Colonic mucosa (tissue), 4 donors: ENCODE data around the gene USP22. TPM values are rescaled to one million over a fixed set of nuclear protein-coding genes. Genes with fewer than 3 reads are reported as not detected.

Experiments
- DNase-seq: peaks from one replicate; pipeline ENCODE4 v3.0.0-alpha.2; 2020
- H3K27ac ChIP-seq: fragments of 200-600 bp; one replicate; pipeline ENCODE4 v1.8.0; 2021
- H3K27me3 ChIP-seq: fragments of 200-600 bp; one replicate; pipeline ENCODE4 v1.8.0; 2021
- H3K36me3 ChIP-seq: fragments of 200-600 bp; one replicate; pipeline ENCODE4 v1.8.0; 2021
- H3K4me1 ChIP-seq: fragments of 200-600 bp; one replicate; pipeline ENCODE4 v1.8.0; 2021; ENCODE audit warnings: mild to moderate bottlenecking
- H3K4me3 ChIP-seq: fragments of 200-600 bp; one replicate; pipeline ENCODE4 v1.8.0; 2021
- H3K9ac ChIP-seq, 2 donors: one replicate each; pipeline ENCODE4 v1.7.0; 2013; ENCODE audit warnings: control low read depth in 2 of 2, low read depth in 2 of 2, low read length in 2 of 2
- H3K9me3 ChIP-seq: fragments of 200-600 bp; one replicate; pipeline ENCODE4 v1.8.0; 2021
- intact Hi-C: fragments of 100-400 bp; cut with DNase I; formaldehyde crosslinking; loops from one replicate; pipeline ENCODE4 v1.14.1; 2022
- total RNA-seq, 2 donors: library from RNA; stranded (reverse); fragmentation: NEBNext Ultra II Directional in 1 of 2; extraction: Animal tissue kit (Norgen Biotek cat#: 25700) in 1 of 2; gene quantifications; one replicate each; pipeline ENCODE4 v1.2.1, GENCODE V29; 2021
- TF ChIP-seq, protein P1 (sequence below): fragments of 200-600 bp; IDR thresholded peaks from one replicate; pipeline ENCODE4 v1.8.0; 2022; ENCODE audit warnings: antibody characterized with exemption, mild to moderate bottlenecking
- donor health status: healthy.
- donor health status: DM: no; HTN: no; CAD: no.
- donor health status: DM: no; HTN: no; CAD: no.

USP22 gene
- total RNA-seq, 2 donors from 2014 or later = 174 to 190 TPM

DNA sequence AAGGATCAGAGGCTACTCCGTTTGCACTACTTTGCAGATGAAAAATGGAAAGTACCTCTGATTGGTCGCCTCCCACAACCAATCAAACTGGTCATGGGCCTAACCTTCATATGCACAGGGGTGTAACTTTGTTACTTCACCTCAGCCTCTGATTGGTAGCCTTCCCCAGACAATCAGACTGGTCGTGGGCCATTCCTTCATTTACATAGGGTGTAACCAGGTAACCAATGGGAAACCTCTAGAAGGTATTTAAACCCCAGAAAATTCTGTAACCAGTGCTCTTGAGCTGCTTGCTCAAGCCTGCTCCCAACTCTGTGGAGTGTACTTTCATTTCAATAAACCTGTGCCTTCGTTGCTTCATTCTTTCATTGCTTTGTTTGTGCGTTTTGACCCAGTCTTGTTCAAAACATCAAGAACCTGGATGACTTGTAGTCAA is 39.2 kb upstream of the USP22 start:
- no peak for DNase-seq
- Histone ChIP-seq H3K9ac (no peak overlapping the region), H3K27me3 (no peaks in the 10 kb centered on the region), H3K4me3 (no peak overlapping the region), H3K27ac (no peak overlapping the region), H3K4me1 (no peaks in the 10 kb centered on the region), H3K36me3 (no peaks in the 10 kb centered on the region), H3K9me3 (no peaks in the 10 kb centered on the region)
- intact Hi-C loops = no loop called here
- TF ChIP-seq, protein P1, sequence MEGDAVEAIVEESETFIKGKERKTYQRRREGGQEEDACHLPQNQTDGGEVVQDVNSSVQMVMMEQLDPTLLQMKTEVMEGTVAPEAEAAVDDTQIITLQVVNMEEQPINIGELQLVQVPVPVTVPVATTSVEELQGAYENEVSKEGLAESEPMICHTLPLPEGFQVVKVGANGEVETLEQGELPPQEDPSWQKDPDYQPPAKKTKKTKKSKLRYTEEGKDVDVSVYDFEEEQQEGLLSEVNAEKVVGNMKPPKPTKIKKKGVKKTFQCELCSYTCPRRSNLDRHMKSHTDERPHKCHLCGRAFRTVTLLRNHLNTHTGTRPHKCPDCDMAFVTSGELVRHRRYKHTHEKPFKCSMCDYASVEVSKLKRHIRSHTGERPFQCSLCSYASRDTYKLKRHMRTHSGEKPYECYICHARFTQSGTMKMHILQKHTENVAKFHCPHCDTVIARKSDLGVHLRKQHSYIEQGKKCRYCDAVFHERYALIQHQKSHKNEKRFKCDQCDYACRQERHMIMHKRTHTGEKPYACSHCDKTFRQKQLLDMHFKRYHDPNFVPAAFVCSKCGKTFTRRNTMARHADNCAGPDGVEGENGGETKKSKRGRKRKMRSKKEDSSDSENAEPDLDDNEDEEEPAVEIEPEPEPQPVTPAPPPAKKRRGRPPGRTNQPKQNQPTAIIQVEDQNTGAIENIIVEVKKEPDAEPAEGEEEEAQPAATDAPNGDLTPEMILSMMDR = no peak

DNA sequence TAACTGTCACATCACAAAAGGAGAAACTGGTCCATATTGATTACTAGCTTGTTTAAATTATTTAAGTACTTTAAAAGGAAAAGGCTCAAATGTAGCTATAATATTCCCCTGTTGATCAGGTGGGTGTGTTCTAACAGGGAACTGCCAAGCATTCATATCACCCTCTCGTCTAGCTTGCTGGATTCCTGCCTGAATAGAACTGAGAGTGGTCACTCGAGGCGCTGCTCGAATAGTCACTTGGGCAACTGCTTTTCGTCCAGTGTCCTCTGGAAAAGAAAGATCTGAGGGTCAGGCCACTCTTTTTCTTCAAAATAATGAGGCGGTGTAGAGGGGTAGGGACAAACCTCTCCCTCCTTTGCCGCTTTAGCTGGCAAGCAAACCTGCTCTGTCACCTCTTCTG is 36.4 kb upstream of the USP22 start:
- Histone ChIP-seq H3K4me1 (no peaks in the 10 kb centered on the region), H3K4me3 (no peak overlapping the region), H3K36me3 (no peaks in the 10 kb centered on the region), H3K9ac (no peak overlapping the region), H3K27me3 (no peaks in the 10 kb centered on the region), H3K27ac (no peak overlapping the region), H3K9me3 (no peaks in the 10 kb centered on the region)
- TF ChIP-seq, protein P1 = no peak
- intact Hi-C loops = no loop called here
- no peak for DNase-seq

DNA sequence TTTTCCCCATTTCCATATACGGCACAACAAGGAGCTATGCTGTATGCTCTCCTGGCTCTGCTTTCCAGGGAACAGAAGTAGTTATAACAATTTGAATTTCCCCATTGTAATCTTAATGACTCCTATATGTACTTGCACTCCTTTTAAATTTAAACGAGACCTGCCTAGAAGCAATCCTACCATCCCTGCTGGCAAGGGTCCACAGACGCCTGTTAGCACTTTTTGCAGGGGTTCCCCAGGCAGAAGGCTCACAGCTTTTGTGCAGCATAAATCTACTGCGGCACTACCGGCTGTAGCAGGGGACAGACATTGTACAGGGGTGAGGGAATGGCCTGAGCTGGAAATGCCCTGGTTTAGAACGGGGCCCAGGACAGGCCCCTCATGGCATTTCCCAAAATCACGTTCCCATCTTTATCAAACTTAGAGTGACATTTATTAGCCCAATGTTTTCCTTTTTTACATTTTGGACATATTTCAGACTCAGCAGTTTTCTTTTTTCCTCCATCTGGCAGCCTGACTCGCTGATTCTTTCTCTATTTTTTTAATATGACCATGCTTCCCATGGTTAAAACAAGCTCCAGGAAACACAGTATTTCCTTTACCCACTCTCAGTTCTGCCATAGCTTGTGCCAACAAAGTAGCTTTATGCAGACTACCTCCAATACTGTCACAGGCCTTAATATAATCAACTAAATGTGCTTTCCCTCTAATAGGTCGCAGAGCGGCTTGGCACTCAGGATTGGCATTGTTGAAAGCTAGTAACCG is 35.4 kb upstream of the USP22 start:
- Histone ChIP-seq H3K36me3 (no peaks in the 10 kb centered on the region), H3K9me3 (no peaks in the 10 kb centered on the region), H3K4me3 (no peak overlapping the region), H3K27me3 (no peaks in the 10 kb centered on the region), H3K4me1 (no peaks in the 10 kb centered on the region), H3K9ac (no peak overlapping the region), H3K27ac (no peak overlapping the region)
- intact Hi-C loops = no loop called here
- DNase-seq = no peak
- TF ChIP-seq, protein P1 = no peak

DNA sequence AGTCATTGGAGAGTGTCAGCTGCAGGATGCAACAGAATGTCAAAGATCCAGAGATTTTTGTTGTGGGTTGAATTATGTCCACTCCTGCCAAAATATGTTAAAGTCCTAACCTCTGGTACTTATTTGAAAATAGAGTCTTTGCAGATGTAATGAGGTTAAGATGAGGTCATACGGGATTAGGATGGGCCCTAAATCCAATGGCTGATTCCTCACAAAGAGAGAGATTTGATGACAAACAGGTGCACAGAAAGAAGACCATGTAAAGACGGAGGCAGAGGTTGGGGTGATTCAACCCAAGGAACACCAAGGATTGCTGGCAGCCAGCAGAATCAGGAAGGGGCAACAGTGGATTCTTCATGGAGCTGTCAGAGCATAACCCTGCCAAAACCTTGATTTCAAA is 34.5 kb upstream of the USP22 start:
- H3K27ac ChIP-seq = no peak overlapping the region
- H3K9ac ChIP-seq = no peak overlapping the region
- H3K9me3 ChIP-seq = no peaks in the 10 kb centered on the region
- no peaks in the 10 kb centered on the region for H3K27me3 ChIP-seq
- no peak overlapping the region for H3K4me3 ChIP-seq
- intact Hi-C loops = no loop called here
- TF ChIP-seq, protein P1 = no peak
- no peaks in the 10 kb centered on the region for H3K36me3 ChIP-seq
- no peak for DNase-seq
- H3K4me1 ChIP-seq = no peaks in the 10 kb centered on the region

DNA sequence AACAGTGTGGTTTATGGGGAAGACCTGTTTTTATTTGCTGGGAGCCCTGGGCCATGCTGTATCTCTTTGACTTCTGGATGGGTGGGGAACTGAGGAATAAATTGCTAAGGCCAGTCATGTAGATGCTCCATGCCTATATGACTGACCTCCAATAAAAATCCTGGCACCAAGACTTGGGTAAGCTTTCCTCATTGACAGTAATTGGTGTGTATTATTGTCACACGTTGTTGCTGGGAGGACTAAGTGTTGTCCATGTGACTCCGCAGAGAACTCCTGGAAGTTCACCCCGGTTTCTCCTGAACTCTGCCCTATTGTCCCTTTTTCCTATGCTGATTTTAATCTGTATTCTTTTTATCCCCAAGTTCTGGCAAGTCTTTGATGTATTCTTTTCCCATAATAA is 33.4 kb upstream of the USP22 start:
- Histone ChIP-seq H3K9ac (no peak overlapping the region), H3K9me3 (no peaks in the 10 kb centered on the region), H3K27me3 (no peaks in the 10 kb centered on the region), H3K4me3 (no peak overlapping the region), H3K4me1 (no peaks in the 10 kb centered on the region), H3K36me3 (no peaks in the 10 kb centered on the region), H3K27ac (no peak overlapping the region)
- intact Hi-C loops = no loop called here
- TF ChIP-seq, protein P1 = no peak
- no peak for DNase-seq
